Measurements from ENCODE around the gene FBLN5.

Gene FBLN5

DNA sequence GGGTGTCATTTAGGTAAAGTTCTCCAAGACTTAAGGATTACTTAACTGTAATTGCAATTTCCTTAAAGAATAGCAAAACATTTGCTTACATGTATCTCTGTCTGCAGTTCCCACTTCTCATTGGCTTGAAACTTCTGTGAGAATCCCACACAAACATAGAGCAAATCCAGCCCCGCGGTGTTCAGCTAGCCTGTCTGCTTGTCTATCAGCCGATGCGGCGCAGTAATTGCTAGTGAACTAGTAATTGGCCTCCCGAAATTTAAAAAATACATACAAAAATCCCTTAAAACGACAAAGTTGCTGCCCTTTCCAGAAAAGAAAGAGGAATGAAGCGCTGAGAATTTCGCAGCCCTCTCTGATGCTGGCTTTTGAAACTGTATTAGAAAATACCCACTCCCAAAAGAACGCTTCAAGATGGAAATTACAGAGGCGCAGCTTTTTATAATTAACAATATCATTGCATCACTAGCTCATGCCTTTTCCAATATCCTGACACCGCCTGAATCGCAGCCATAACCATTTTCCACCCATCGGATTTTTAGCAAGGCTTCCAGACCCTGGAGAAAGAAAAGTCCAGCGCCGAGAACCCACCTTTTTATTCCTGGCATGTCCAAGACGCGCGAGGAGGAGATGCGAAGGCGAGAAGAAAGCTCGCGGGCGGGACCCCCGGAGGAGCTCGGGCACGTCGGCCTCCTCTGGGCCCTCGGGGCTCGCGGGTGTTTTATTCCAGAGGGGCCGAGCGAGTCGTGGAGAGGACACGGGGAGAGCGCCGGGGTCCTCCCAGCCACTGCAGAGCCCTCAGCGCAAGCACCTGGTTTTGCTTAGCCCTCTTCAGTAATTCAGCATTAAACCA, 646 bp downstream of the FBLN5 start:
- DNase-seq (ENCODE audit: low spot score), result peak; percentile 37

- peak; percentile 36 for DNase-seq (ENCODE audit: low spot score)
Observed at GRCh38 chr14:91945751-91946621, 1.5 kb downstream of the FBLN5 start.

- no peak for DNase-seq (ENCODE audit: low spot score)
Observed at GRCh38 chr14:91942946-91943345, 4.5 kb downstream of the FBLN5 start.

DNA sequence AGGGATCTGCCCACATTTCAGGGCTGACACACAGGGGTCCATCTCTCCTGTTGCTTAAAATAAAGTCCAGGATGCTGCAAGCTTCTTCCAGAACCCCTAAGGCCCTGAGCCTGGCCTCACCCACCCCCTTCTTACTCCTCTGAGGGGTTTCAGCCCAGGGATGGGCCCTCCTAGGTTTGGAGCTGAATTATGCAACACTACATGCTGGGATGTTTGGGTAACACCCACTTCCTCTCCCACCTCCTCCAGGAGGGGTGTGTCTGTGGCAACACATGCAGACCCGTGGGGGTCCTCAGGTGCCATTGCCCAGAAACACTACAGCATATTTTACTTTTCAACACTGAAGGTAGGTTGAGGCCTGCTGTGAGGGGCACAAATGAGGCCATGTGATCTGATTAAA, 5.4 kb downstream of the FBLN5 start:
- no peak for DNase-seq (ENCODE audit: low spot score)

GRCh38 chr14:91940209-91940608, 7.3 kb downstream of the FBLN5 start:
- DNase-seq (ENCODE audit: low spot score), result no peak

GRCh38 chr14:91935586-91935985, 11.9 kb downstream of the FBLN5 start:
- DNase-seq (ENCODE audit: low spot score), result no peak

GRCh38 chr14:91934554-91935285, 12.8 kb downstream of the FBLN5 start:
- DNase-seq (ENCODE audit: low spot score), result no peak

DNA sequence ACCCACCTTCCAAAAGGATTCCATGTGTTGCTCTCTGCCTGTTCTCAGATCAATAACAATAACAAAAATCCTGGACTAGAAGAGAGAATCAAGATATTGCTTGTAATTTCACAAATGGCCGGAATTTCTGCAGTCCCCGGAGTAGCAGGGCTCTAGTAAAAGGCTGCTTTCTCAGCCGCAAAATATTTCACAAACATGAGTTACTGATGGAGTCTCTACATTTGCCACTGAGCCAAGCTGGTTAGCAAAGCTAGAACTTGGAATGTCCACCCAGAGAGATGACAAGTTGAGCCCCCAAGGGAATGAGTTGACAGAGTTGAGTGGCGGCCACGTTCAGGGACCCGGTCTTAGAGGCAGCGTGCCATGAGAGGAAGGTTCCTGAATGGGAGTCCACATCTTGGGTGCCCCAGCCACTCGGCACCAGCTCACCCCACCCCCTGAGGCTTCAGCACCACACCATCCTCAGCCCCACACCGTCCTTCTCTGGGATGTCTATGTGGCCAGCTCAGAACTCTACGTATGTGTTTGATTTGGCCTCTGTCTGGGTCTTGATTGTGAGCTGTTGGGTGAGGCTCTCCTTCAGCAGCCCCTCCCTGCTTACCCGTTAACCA, 15.9 kb downstream of the FBLN5 start:
- no peak for DNase-seq (ENCODE audit: low spot score)

GRCh38 chr14:91929700-91930099, 17.8 kb downstream of the FBLN5 start:
- DNase-seq (ENCODE audit: low spot score), result peak; percentile 35

- no peak for DNase-seq (ENCODE audit: low spot score)
Observed at GRCh38 chr14:91927800-91928199, 19.7 kb downstream of the FBLN5 start.

- DNase-seq (ENCODE audit: low spot score), result no peak
Observed at GRCh38 chr14:91927191-91927590, 20.3 kb downstream of the FBLN5 start.

DNA sequence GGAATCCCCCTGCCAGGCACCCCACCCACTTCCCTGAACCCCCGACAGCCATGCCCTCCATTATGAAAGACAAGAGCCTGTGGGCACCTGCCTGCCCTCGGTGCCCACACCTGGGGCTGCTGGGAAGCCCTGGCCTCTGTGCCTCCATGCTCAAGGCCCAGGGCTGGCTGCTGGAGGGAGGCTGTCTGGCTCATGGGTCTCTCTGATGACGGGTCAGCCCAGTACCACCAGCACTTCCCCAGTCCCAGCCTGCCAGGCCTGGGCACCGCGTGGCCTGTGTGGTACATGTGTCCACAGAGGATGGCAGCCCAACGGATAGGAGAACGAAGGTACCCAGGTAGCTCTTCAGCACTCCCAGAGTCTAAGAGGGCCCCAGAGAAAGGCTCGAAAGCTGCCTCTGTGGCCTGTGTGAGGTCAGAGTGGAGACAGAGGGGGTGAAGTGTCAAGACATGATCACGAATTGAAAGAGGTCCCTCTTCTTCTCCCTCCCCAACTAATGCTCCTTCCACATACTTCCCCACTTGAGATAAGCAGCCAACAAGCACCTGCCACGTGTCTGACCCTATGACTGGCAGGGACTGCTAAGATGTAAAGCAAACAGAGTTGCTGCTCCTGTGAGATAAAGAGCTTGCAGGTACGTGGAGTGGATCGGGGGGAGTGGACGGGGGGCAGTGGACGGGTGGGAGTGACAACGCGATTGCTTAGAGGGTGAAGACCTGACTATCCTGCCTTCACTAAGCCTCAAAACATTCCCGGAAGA, 21.2 kb downstream of the FBLN5 start:
- no peak for DNase-seq (ENCODE audit: low spot score)

DNA sequence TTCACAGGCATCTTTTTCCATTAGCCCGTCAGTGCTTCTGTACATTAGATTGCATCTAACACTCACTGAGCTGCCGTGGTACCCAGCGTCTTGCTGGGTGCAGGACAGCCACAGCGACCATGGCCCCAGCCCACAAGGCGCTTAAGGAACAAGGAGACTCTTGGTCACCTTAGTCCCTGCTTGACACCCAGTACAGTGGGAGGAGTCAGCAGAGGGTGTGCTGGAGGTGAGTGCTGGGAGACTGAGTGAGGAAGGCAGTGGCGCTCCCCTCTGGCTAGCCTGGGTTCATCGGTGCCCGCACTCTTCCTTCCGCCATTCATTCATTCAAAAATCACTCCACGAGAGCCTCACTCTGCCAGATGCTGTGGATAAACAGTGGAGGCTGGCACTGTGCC, 21.8 kb downstream of the FBLN5 start:
- no peak for DNase-seq (ENCODE audit: low spot score)

DNA sequence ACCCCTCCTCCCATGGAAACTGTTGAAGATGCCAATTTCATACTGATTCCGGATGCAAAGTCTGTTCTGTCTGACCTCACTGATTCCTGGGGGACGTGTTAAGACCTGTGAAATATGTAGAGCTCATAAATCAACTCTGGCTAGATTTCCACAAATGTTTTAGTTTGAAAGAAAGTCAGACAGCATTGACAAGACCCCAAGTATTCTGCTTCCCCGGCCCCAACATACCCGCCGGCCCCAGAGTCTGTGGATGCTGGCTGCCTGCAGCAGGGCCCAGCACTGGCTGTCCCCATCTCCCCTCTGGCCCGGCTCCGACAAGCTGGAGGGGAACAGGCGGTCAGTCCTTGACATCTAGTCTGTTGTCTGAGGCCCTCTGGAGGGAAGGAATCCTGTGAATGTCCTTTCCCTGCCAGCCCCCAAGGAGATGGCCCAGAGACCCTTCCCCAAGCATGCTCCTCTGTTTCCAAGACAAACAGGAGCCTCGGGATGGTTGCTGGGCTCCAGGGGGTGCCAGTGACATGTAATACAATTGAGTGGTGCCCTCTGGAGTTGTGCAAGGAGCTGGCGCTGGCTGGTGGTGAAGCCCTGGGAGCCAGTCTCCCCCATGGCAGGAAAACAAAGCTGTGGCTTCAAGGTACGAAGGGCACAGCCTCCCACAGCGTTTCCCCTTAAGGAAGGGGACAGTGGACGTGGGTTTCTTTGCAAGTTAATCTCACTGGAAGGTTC, 22.3 kb downstream of the FBLN5 start:
- no peak for DNase-seq (ENCODE audit: low spot score)

DNA sequence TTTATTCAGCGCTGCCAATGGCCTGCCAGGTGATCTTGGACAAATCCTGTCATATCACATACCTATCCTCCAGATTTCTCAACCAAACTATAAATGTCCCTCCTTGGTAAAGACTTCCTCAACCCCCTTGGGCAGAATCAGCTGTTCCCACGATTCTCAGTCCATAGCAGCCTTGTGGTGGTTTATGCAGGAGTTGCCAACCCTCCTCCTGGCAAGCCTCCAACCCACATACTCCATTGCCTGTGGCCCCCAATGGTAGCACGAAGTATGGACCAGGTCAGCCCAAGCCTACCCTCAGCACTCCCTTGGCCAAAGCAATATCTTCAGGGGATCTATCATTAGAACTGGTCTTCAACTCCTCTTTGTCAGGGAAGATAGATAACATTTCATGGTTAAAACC, 27.0 kb downstream of the FBLN5 start:
- no peak for DNase-seq (ENCODE audit: low spot score)

- peak; percentile 58 for DNase-seq (ENCODE audit: low spot score)
Observed at GRCh38 chr14:91919814-91920213, 27.7 kb downstream of the FBLN5 start.

DNA sequence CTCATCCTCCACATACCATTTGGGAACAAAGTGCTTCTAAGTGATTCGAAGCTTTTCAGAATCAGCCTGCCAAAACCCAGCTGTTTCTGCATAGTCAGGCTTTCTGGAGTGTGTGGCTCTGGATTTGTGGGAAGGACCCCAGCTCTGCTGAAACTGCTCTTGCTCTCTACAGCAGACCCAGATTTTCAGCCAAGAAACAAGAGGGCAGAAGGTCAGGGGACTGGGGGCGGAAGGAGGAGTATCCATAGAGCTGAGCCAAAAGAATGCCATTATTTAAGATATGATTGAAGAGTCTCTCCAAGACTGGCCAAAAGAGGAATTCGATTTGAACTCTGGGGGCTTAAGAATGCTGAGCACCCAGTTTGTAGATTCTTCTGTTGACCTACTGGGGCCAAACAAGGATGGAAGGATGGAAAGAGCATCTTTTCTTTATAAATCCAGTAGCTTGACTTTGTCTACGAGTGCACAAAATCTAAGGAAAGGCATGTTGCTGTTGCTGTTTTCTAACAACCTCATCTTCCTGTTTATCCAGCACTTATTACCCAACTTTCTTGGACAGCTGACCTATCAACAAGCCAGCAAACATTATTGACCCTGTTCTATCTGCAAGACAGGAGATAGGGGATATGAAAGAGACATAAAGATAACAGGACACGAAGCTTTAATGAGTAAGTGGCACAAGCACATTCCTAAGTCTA, 29.2 kb downstream of the FBLN5 start:
- no peak for DNase-seq (ENCODE audit: low spot score)

DNA sequence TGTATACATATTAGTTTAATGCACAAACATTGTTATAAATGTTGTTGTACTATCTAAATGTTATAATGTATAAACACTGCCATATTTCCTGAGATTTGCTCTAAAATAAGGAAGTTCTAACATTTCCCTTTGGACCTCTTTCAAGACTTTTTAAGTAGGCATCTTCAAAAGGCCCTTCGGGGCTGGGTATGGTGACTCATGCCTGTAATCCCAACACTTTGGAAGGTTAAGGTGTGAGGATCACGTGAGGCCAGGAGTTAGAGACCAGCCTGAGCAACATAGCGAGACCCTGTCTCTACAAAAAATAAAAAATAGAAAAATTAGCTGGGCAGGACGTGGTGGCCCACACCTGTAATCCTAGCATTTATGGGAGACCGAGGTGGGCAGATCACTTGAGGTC, 35.5 kb downstream of the FBLN5 start:
- no peak for DNase-seq (ENCODE audit: low spot score)

GRCh38 chr14:91911474-91912032, 35.9 kb downstream of the FBLN5 start:
- peak; percentile 50 for DNase-seq (ENCODE audit: low spot score)

DNA sequence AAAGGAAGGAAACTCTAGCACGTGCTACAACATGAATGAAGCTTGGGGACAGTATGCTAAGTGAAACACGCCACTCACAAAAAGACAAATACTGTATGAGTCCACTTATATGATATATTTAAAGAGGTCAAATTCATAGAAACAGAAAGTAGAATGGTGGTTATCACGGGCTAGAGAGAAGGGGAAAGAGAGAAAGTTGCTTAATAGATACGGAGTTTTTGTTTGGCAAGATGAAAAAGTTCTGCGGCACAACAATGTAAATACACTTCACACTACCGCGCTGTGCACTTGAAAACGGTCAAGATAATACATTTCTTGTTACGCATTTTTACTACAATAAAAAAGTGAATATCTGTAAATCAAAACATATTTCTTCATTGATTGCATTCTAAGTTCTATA, 37.3 kb downstream of the FBLN5 start:
- DNase-seq (ENCODE audit: low spot score), result no peak
